HepG2 (cell line): ENCODE results near the gene PARN. TPM values are rescaled to one million over a fixed set of nuclear protein-coding genes. Genes with fewer than 3 reads are reported as not detected.

Experiments used
- ATAC-seq: fragments of 200-7000 bp; cut with Tn5 transposase; 3 replicates; pipeline ENCODE4 v1.9.1; 2020; ENCODE audit warnings: mild to moderate bottlenecking, moderate library complexity
- BruUV-seq: library from RNA; stranded (reverse); fragments of 400-500 nt; replicated peaks from 2 replicates; lab custom pipeline; 2021; lab: Mats Ljungman, UMichigan
- CTCF ChIA-PET: fragments of 300-600 bp; formaldehyde crosslinking; extraction: SDS; loops from one replicate; lab custom pipeline; 2021; ENCODE audit warnings: low total read pairs, inconsistent platforms, low intra/inter-chr PET ratio; lab: Yijun Ruan, JAX
- POLR2A ChIA-PET: fragments of 350-600 bp; sonication (Branson Sonifier 250); formaldehyde crosslinking; loops from one replicate; lab custom pipeline; 2020; ENCODE audit warnings: antibody characterized with exemption, inconsistent platforms; lab: Yijun Ruan, JAX
- DNase-seq: peaks from one replicate; pipeline ENCODE4 v3.0.0-alpha.2; 2015; ENCODE audit warnings: low spot score
- FAIRE-seq: peaks from 3 replicates; lab custom pipeline; 2011; peaks lifted over from hg19 to GRCh38; lab: Jason Lieb, UNC
- H2AFZ ChIP-seq: one replicate; pipeline ENCODE4 v1.6.1; 2011; ENCODE audit warnings: low read length, inconsistent platforms
- H3K27ac ChIP-seq: fragments of 300-600 bp; 3 replicates; pipeline ENCODE4 v1.8.0; 2011; ENCODE audit warnings: mixed run types, mild to moderate bottlenecking, mixed read lengths, low read length, inconsistent platforms; ENCODE audit not compliant: insufficient read depth; ENCODE audit errors: extremely low read length
- H3K27me3 ChIP-seq, 2 experiments: fragments of 200-600 bp in 1 of 2; 2 replicates in 1 of 2; 3 replicates in 1 of 2; pipeline versions ENCODE4 v1.6.0 to v1.8.0; 2011; ENCODE audit warnings: low read length in 2 of 2, mild to moderate bottlenecking in 2 of 2, moderate library complexity in 2 of 2, inconsistent platforms in 1 of 2; ENCODE audit not compliant: insufficient read depth in 2 of 2, control insufficient read depth in 1 of 2
- H3K36me3 ChIP-seq, 2 experiments: fragments of 200-600 bp in 1 of 2; replicated peaks in 1 of 2; 2 replicates in 1 of 2; 3 replicates in 1 of 2; pipeline versions ENCODE4 v1.5.1 to v1.8.0; 2011; ENCODE audit warnings: low read length in 2 of 2, inconsistent platforms in 1 of 2; ENCODE audit not compliant: insufficient read depth in 2 of 2, control insufficient read depth in 1 of 2
- H3K4me1 ChIP-seq: 2 replicates; pipeline ENCODE4 v1.5.1; 2012; ENCODE audit warnings: low read length, inconsistent platforms; ENCODE audit not compliant: insufficient read depth
- H3K4me2 ChIP-seq: 2 replicates; pipeline ENCODE4 v1.6.0; 2011; ENCODE audit warnings: low read depth, low read length, inconsistent platforms
- H3K4me3 ChIP-seq, 3 experiments: fragments of 200-600 bp in 1 of 3; sonication (generic), shearing (Covaris generic) in 1 of 3; replicated peaks in 1 of 3; 2 replicates each; pipeline ENCODE4 v1.5.1; 2011 to 2016; ENCODE audit warnings: low read length in 3 of 3, inconsistent platforms in 2 of 3, low read depth in 2 of 3, mild to moderate bottlenecking in 2 of 3, control low read depth in 1 of 3, mixed read lengths in 1 of 3; ENCODE audit not compliant: insufficient read depth in 1 of 3
- H3K79me2 ChIP-seq: one replicate; pipeline ENCODE4 v1.6.1; 2011; ENCODE audit warnings: low read length, inconsistent platforms; ENCODE audit not compliant: insufficient read depth
- H3K9ac ChIP-seq: 2 replicates; pipeline ENCODE4 v1.6.0; 2011; ENCODE audit warnings: mild to moderate bottlenecking, low read depth, low read length, inconsistent platforms; ENCODE audit not compliant: insufficient read depth
- H3K9me3 ChIP-seq: 2 replicates; pipeline ENCODE4 v1.5.1; 2012; ENCODE audit warnings: mild to moderate bottlenecking, low read length
- H4K20me1 ChIP-seq: 2 replicates; pipeline ENCODE4 v1.6.0; 2011; ENCODE audit warnings: inconsistent platforms, mild to moderate bottlenecking, low read length, moderate library complexity; ENCODE audit not compliant: insufficient read depth
- CBX1 ChIP-seq: IDR thresholded peaks from one replicate; pipeline ENCODE4 v1.6.1; 2016; ENCODE audit warnings: antibody characterized with exemption, low read depth
- ERF ChIP-seq: IDR thresholded peaks from 2 replicates; pipeline ENCODE4 v1.6.1; 2018; ENCODE audit warnings: missing biosample characterization, missing genetic modification reagents
- FOXA1 ChIP-seq, 2 experiments: fragments of 450-650 bp in 1 of 2; sonication (generic) in 1 of 2; formaldehyde crosslinking in 1 of 2; IDR thresholded peaks; 2 replicates each; pipeline versions ENCODE4 v1.4.0 to v1.6.1; 2016 to 2020; ENCODE audit warnings: missing genetic modification reagents in 1 of 2
- FOXP1 ChIP-seq, 2 experiments: fragments of 450-650 bp in 1 of 2; IDR thresholded peaks; 2 replicates each; pipeline ENCODE4 v1.6.1; 2017 to 2018; ENCODE audit warnings: antibody characterized with exemption in 1 of 2
- MBD4 ChIP-seq: IDR thresholded peaks from 2 replicates; pipeline ENCODE4 v1.6.1; 2012; ENCODE audit warnings: low read length, inconsistent platforms, borderline replicate concordance
- MTF1 ChIP-seq: sonication (generic); formaldehyde crosslinking; IDR thresholded peaks from 2 replicates; pipeline ENCODE4 v1.5.0; 2020; ENCODE audit warnings: missing genetic modification reagents
- NFE2 ChIP-seq: sonication (generic); formaldehyde crosslinking; IDR thresholded peaks from 2 replicates; pipeline ENCODE4 v1.4.0; 2020; ENCODE audit warnings: missing genetic modification reagents
- NR3C1 ChIP-seq: sonication (generic); formaldehyde crosslinking; IDR thresholded peaks from 2 replicates; pipeline ENCODE4 v1.4.0; 2020; ENCODE audit warnings: missing genetic modification reagents
- PCBP1 ChIP-seq: fragments of 200-400 bp; formaldehyde crosslinking; IDR thresholded peaks from 2 replicates; pipeline ENCODE4 v1.6.1; 2017; ENCODE audit warnings: mild to moderate bottlenecking, low read depth, low read length, borderline replicate concordance
- PRMT3 ChIP-seq: sonication (generic); formaldehyde crosslinking; IDR thresholded peaks from 2 replicates; pipeline ENCODE4 v1.8.1; 2022; ENCODE audit warnings: low read depth, mild to moderate bottlenecking, moderate library complexity, missing genetic modification reagents, borderline replicate concordance
- RARA ChIP-seq: IDR thresholded peaks from 2 replicates; pipeline ENCODE4 v1.6.1; 2016; ENCODE audit warnings: missing genetic modification reagents, missing compliant biosample characterization
- SATB2 ChIP-seq: sonication (generic); formaldehyde crosslinking; IDR thresholded peaks from 2 replicates; pipeline ENCODE4 v1.5.0; 2020; ENCODE audit warnings: missing genetic modification reagents
- SMAD1 ChIP-seq: sonication (generic); formaldehyde crosslinking; IDR thresholded peaks from 2 replicates; pipeline ENCODE4 v1.4.0; 2020; ENCODE audit warnings: missing genetic modification reagents, low read depth, mild to moderate bottlenecking, borderline replicate concordance
- THAP11 ChIP-seq: IDR thresholded peaks from 2 replicates; pipeline ENCODE4 v1.6.1; 2016; ENCODE audit warnings: missing biosample characterization, missing genetic modification reagents
- ZNF260 ChIP-seq: sonication (generic); formaldehyde crosslinking; IDR thresholded peaks from 2 replicates; pipeline ENCODE4 v1.4.0; 2020; ENCODE audit warnings: missing genetic modification reagents, low read depth, mild to moderate bottlenecking, borderline replicate concordance
- ZNF282 ChIP-seq: fragments of 450-650 bp; IDR thresholded peaks from 2 replicates; pipeline ENCODE4 v1.6.1; 2018; ENCODE audit not compliant: partially characterized antibody
- ZNF335 ChIP-seq: sonication (generic); formaldehyde crosslinking; IDR thresholded peaks from 2 replicates; pipeline ENCODE4 v1.4.0; 2020; ENCODE audit warnings: missing genetic modification reagents
- ZNF34 ChIP-seq: sonication (generic); formaldehyde crosslinking; IDR thresholded peaks from 2 replicates; pipeline ENCODE4 v1.4.0; 2020; ENCODE audit warnings: mild to moderate bottlenecking, missing genetic modification reagents, borderline replicate concordance
- ZNF660 ChIP-seq: sonication (generic); formaldehyde crosslinking; IDR thresholded peaks from 2 replicates; pipeline ENCODE4 v1.5.1; 2020; ENCODE audit warnings: mild to moderate bottlenecking, low read depth, missing genetic modification reagents, borderline replicate concordance
- ZSCAN9 ChIP-seq: IDR thresholded peaks from 2 replicates; pipeline ENCODE4 v1.6.1; 2016; ENCODE audit warnings: borderline replicate concordance
- WGBS: methylation state at CpG from one replicate; pipeline ENCODE4 v1.1.6; 2017; ENCODE audit warnings: low lambda C conversion rate; 5-methylcytosine and 5-hydroxymethylcytosine counted together
- in situ Hi-C: cut with HindIII; loops from 2 replicates; pipeline ENCODE4 v1.10.0; 2017; ENCODE audit warnings: low pct_unique_long_range_greater_than_20kb; ENCODE audit not compliant: extremely low pct_ligation_motif_present
- intact Hi-C: fragments of 100-400 bp; cut with micrococcal nuclease; formaldehyde crosslinking; loops from one replicate; pipeline ENCODE4 v1.10.0; 2022; ENCODE audit not compliant: unreplicated experiment
- polyA plus RNA-seq, 8 experiments: library from polyadenylated mRNA; depleted of rRNA in 3 of 8; stranded (reverse) in 7 of 8; unstranded in 1 of 8; fragments of >200 nt; fragmentation: Illumina TruSeq in 4 of 8; extraction: Trizol in 4 of 8; gene quantifications; 2 replicates each; pipeline versions ENCODE4 v1.2.1 to v1.2.3, GENCODE V29; 2011 to 2016; ENCODE audit warnings: low read depth in 4 of 8, missing spikeins in 1 of 8, mixed read lengths in 1 of 8; ENCODE audit not compliant: insufficient read depth in 1 of 8
- total RNA-seq, 5 experiments: library from RNA; depleted of rRNA; stranded (reverse); fragments of >200 nt; fragmentation: Illumina TruSeq; extraction: Trizol; gene quantifications; 2 replicates each; pipeline ENCODE4 v1.2.3, GENCODE V29; 2016; ENCODE audit warnings: low read depth in 1 of 5
- TF ChIP-seq, protein P1 (sequence below): sonication (generic); formaldehyde crosslinking; IDR thresholded peaks from 2 replicates; pipeline ENCODE4 v1.8.0; 2023; ENCODE audit warnings: mild to moderate bottlenecking, missing genetic modification reagents
- TF ChIP-seq, protein P2 (sequence below): sonication (generic); formaldehyde crosslinking; conservative IDR thresholded peaks from 2 replicates; pipeline ENCODE4 v1.5.0; 2020; ENCODE audit warnings: missing genetic modification reagents

The PARN gene
- total and polyA plus RNA-seq, 2 of the 13 experiments (the other 11 are each of a cell fraction or from before 2014, with no cell fraction given) = 13.3 to 47.6 TPM

DNA sequence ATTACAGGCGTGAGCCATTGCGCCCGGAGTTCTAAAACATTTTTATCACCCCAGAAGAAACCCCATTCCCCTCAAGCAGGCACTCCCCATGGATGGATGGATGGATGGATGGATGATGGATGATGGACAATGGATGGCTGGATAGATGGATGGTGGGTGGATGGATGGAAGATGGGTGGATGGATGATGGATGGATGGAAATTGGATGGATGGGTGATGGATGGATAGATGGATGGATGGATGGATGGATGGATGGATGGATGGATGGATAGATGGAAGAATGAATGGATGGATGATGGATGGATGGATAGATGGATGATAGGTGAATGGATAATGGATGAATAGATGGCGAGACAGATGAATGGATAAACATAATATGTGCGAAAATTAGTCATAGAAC lies 47.6 kb upstream of the PARN start:
- H3K4me3 ChIP-seq = no peak overlapping the region
- no peaks in the 10 kb centered on the region for H3K9me3 ChIP-seq
- H3K4me1 ChIP-seq = peaks cover 2% of the 10 kb centered on the region
- ChIA-PET CTCF (no interaction called here), POLR2A (no interaction called here)
- no peak overlapping the region for H3K9ac ChIP-seq
- H2AFZ ChIP-seq = no peak overlapping the region
- no peak for DNase-seq
- H3K36me3 ChIP-seq = no peaks in the 10 kb centered on the region
- 62% methylated on average over 5 of the region's 5 CpGs for WGBS
- intact Hi-C loops (no loop called here), in situ Hi-C loops (no loop called here)
- H3K27me3 ChIP-seq = 0 out of 5 replicates have a peak, but pooled peaks cover 0 to 4% of the 10 kb centered on the region in 2 experiments
- FAIRE-seq = no peak
- H4K20me1 ChIP-seq = no peaks in the 10 kb centered on the region
- no peak for ATAC-seq
- BruUV-seq = no TSS peak
- no peak overlapping the region for H3K4me2 ChIP-seq
- no peaks in the 10 kb centered on the region for H3K79me2 ChIP-seq
- H3K27ac ChIP-seq = no peak overlapping the region
- TF ChIP-seq ZNF282 = peak; percentile 46
- no peak for TF ChIP-seq SATB2 (CRISPR knock-in tag)
- no peak for TF ChIP-seq CBX1
- TF ChIP-seq, protein P1, sequence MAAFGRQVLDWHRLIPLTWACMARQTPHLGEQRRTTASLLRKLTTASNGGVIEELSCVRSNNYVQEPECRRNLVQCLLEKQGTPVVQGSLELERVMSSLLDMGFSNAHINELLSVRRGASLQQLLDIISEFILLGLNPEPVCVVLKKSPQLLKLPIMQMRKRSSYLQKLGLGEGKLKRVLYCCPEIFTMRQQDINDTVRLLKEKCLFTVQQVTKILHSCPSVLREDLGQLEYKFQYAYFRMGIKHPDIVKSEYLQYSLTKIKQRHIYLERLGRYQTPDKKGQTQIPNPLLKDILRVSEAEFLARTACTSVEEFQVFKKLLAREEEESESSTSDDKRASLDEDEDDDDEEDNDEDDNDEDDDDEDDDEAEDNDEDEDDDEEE (CRISPR knock-in tag) = no peak
- peak; percentile 27; the same call in 1 of the 2 replicates for TF ChIP-seq FOXP1 (IDR thresholded peaks at IDR 0.05)
- no peak for TF ChIP-seq FOXP1 (CRISPR knock-in tag; IDR thresholded peaks at IDR 0.05)
- TF ChIP-seq ZNF335 = no peak
- TF ChIP-seq ZNF34 (CRISPR knock-in tag) = no peak
- no peak for TF ChIP-seq SMAD1 (CRISPR knock-in tag)
- TF ChIP-seq RARA (CRISPR knock-in tag) = no peak
- TF ChIP-seq ZNF260 (CRISPR knock-in tag) = no peak
- 0 out of 2 replicates have a peak, but pooled peaks have one; percentile 25 for TF ChIP-seq FOXA1 (IDR thresholded peaks at IDR 0.05)
- TF ChIP-seq FOXA1 (CRISPR knock-in tag; IDR thresholded peaks at IDR 0.05) = no peak
- TF ChIP-seq, protein P2, sequence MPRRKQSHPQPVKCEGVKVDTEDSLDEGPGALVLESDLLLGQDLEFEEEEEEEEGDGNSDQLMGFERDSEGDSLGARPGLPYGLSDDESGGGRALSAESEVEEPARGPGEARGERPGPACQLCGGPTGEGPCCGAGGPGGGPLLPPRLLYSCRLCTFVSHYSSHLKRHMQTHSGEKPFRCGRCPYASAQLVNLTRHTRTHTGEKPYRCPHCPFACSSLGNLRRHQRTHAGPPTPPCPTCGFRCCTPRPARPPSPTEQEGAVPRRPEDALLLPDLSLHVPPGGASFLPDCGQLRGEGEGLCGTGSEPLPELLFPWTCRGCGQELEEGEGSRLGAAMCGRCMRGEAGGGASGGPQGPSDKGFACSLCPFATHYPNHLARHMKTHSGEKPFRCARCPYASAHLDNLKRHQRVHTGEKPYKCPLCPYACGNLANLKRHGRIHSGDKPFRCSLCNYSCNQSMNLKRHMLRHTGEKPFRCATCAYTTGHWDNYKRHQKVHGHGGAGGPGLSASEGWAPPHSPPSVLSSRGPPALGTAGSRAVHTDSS (CRISPR knock-in tag) = no peak
- TF ChIP-seq MTF1 (CRISPR knock-in tag) = no peak
- TF ChIP-seq NFE2 (CRISPR knock-in tag) = no peak
- TF ChIP-seq PCBP1 = no peak
- TF ChIP-seq PRMT3 (CRISPR knock-in tag) = no peak
- TF ChIP-seq THAP11 (CRISPR knock-in tag) = no peak
- no peak for TF ChIP-seq MBD4
- no peak for TF ChIP-seq ERF (CRISPR knock-in tag)
- TF ChIP-seq ZNF660 (CRISPR knock-in tag) = no peak
- no peak for TF ChIP-seq NR3C1 (CRISPR knock-in tag)
- no peak for TF ChIP-seq ZSCAN9 (CRISPR knock-in tag)
